HG02981 (cell line): Measurements from ENCODE around the gene BAG2.

Experiments
- ATAC-seq: cut with Tn5 transposase; IDR thresholded peaks from one replicate; pipeline ENCODE4 v1.9.1; 2021; ENCODE audit warnings: mild to moderate bottlenecking, moderate library complexity; ENCODE audit not compliant: unreplicated experiment

The BAG2 gene

DNA sequence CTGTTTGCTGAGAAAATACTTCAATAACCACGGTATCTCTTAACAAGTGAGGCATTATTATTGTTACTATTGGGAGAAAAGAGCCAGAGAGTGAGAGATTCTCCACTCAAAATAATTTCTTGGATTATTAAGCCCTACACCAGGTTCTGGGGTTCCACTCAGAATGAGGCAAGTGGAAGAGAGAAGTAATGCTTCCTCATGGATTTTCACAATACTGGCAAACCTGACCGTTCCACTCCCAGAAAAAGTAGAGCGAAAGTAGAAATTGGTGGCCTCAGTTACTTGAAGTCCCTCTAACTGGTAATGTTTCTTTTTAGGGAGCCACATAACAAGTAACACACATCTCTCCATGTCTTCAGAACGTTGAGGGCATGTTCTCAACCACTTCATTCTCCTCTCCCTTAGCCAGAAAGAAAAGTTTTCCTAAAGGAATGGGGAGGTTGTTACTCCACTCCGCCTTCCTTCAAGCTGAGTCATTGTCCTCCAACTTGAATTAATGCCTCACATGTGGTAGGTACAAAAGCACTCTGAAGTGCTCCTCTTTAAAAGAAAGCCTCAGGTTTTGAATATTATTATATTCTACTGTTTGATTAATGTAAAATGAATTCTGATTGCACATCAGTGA, 1.9 kb downstream of the BAG2 start:
- ATAC-seq = no peak

DNA sequence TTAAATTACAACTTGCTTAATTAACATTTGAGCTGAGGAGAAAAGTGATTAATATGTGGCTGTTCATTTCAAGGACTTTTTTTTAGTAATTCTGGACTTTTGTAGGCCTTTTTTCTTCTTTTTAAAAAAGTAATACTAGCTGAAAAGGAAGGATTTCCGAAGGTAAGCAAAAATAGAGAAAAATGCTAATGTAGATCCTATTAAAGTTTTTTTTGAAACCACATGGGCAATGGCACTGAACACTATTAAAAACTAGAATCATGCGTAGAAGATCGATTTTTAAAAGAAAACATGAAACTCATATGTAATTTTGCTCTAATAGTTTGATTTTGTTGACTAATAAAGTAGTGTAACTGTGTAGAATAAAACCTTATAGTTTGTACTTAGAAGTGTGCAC, 2.4 kb downstream of the BAG2 start:
- no peak for ATAC-seq

DNA sequence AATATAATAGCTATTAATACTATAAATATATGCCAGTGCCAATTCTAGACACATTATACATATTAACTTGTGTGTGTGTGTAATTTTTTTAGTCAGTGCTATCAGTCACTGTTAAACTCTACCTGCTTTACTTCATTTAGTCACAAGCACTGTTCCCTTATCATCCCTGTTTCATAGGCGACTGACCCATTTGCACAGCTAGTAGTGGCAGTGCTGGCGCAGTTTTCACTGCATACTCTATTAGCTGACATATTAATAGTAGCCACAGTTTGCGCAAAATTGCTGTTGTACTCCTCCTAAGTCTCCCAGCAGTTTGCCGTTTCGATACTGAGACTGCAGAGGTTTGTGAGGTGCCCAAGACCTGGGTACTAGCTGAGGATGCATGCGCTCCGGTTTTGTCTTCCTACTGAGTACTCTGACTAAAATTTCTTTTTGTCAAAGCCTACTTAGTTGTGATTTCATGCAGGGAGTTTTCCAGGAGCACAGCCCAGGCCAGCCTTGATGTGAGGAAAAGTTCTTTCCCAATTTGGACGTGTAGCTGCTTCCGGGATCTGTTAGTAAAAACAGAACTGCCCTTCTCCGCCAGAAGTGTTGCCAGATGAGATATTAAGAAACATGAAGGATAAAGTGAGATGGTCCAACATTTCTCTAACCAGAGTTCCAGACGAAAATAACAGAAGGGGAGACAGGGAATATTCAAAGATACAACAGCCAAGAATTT, 5.6 kb downstream of the BAG2 start:
- no peak for ATAC-seq

DNA sequence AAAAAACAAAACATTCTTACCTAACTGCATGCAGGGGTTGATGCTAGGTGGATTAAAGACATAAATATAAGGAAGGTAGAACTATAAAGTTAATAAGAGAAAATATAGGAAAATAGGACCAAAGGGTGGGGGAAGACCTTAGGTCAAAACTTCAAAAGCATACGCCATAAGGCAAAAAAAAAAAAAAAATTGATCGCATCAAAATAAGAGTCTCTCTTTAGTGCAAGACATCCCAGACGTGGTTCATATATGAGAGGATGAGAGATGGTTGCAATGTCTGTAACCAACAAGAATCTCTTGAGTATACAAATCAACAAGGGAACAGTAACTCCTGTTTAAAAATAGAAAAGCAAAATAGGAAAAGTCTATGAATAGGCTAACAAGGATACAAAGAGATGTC, 8.5 kb downstream of the BAG2 start:
- no peak for ATAC-seq

DNA sequence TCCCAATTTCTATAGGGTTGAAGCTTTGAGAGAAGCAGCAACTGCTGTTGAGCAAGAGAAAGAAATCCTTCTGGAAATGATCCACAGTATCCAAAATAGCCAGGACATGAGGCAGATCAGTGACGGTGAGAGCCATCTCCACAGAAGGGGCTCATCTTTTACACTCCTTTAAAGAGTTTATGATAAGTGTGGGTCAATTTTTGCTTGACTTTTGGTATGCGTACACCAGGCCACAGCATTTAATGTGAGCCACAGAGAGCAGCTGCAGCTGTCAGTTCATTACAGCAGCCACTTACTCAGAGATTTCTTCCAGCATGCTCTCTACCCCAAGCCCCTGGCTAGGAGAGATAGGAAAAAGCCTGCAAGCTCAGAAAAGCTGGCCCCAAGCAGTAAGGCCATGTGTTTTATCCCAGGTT, 9.9 kb downstream of the BAG2 start:
- ATAC-seq = no peak

DNA sequence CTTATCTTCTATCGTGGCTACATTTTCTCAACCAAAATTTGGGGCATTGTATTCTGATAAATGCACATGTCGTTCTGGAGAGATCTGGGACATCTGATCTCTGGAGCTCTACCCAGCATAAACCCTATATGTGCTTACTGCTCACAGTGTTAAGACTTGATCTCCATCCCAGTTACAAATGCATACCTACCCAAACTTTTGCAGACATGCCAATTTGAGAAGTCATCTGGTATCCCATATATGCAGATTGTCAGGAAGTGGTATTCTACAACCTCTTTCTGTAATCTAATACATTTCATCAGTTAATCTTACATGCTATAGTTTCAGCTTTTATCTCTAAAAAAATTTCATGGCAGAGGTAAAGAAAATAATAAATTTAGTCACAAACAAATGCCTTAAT, 11.2 kb downstream of the BAG2 start:
- ATAC-seq = no peak

DNA sequence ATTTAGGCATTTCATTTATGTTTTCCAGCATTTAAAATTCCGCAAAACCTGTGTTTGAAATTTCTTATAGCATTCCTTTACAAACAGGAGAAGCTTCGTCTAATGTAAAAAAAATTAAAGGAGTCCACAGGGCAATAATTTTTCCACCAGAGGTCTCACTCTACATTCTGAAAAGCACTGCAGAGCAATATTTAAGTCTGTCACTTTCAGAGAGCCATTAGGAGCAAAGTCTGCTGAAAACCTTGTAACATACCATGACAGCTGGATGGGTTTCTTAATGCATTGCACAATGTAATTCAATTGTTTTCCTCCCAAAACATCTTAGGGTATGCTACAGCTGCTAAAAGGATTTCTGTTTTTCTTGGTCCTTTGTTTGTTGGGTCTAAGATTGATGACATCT, 18.0 kb downstream of the BAG2 start:
- ATAC-seq = no peak

DNA sequence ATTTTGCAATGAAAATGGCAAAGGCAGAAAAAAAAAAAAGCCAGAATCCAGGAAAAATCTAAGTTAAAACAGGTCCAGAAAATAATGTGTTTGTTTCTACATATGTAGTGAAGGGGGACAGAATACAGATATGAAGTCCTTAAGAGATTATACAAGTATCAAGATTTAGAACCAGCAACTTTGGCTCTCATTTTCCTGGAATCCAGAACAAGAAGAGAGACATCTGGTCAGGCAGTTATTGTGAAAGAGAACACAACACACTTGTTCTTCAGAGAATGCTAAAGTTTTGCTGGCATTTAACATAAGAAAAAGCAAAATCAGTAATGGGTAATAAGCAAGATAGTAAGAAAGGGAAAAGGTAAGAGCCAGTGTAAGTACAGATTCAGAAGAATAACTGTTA, 21.1 kb downstream of the BAG2 start:
- no peak for ATAC-seq

DNA sequence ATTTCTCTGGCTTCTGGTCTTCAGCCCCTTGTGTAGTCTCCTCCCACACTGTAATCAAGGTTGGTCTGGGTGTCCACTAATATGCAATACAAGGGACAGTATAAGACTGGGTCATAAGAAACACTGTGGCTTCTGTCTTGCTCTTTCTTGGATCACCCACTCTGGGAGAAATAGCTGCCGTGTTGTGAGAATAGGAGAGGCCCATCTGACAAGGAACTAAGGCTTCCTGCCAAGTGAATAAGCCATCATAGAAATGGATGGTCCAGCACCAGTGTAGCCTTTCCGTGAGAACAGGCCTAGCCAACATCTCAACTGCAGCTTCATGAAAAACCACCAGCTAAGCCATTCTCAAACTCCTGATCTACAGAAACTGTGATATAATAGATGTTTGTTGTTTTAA, 23.3 kb downstream of the BAG2 start:
- ATAC-seq = no peak

DNA sequence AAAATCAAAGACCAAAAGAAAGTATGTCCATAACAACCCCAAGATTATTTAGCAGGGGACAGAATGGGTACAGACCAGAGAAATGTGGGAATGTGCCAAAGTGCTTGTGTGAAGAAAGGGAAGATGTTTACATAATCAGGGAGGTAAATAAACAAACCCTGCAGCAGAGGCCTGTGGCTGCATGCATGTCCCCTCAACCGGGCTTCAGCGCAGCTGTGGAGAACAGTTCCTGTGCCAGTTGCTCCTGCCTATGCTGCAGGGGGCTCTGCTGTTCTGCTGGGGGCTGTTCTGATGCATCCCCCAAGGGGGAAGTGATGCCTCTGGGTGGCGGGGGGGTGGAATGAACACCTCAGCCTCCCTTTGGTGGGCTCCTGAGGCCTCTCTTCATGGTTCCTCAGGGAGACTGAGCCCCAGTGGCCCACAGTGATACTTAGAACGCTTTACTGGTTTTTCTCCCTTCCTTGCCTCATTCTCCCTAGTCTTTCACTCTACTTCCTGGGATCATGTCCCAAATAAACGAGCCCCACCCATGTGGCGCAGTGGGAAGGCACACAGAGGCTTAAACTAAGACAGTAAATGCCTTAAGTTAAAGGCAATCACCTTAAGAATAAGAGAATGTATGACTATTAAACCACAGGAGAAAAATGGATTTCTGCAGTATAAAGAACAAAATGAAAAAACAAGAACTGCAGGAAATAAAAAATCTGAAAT, 27.0 kb downstream of the BAG2 start:
- no peak for ATAC-seq

DNA sequence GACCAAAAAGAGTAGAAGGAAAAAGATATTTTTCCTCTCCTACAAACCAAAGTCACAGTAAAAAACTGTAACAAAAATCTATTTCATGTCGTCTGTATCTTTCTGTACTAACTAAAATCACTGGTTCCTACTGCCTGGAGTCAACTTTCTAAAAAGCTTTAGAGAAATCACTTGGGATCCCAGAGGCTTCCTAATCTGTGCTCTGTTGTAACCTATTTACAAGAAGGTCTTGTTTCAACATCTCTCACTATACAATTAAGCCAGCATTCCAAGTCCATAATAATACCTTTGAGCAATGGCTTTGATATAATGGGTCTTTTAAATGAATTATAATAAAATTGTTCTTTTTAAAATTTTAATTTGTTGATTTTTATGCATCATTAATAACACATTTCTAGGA, 29.6 kb downstream of the BAG2 start:
- ATAC-seq = no peak

DNA sequence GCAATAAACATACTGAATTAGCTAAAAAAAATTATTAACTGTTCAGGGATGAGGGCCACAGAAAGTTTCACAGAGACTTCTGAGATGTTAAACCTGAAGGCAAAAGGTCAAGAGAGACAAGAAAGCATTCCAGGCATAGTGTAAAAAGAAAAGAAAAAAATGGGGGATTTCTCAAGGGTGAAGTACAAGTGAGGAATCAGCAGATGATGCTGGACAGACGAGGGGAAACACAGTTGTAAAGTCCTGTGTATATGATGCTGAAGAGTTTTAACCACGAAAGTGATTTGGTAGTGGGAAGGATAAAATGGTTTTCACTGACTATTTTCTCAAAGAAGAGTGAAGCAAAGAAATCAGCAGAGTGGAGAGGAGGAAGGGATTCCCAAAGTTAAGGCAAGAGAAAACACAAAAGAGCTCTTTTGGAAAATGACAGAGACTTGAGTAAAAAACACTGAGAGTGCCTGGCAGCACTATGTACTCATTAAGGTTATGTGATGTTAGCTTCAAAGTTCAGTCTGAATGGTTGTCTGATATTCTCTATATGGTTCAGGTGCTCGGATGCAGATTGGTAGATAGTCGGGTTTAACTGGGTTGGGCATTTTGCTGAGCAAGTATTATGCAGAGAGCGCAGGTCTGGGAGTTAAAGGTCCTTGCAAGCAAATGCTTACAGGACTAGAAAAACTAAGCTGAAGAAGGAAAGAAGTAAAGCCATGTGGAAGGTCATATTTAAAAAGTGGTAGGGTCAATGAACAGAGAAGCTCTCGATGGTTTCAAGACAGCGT, 33.6 kb downstream of the BAG2 start:
- no peak for ATAC-seq

DNA sequence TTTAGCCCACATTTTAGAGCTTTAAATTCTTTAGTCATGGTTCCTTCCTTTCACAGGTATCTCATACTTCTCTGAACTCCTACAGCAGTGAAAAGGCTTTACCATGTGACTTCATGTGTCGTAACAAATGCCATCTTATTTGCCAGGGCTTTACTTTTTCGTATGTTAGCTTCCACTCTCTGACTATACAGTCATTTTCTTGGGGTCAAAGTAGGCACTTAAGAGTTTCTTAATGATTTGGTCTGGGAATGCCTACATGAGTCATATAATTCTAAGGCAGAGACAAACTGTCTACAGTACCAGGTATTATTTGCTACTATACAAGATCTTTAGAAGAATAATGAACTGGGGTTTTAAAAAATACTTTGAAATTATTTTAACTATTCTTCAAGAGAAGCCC, 35.0 kb downstream of the BAG2 start:
- no peak for ATAC-seq

DNA sequence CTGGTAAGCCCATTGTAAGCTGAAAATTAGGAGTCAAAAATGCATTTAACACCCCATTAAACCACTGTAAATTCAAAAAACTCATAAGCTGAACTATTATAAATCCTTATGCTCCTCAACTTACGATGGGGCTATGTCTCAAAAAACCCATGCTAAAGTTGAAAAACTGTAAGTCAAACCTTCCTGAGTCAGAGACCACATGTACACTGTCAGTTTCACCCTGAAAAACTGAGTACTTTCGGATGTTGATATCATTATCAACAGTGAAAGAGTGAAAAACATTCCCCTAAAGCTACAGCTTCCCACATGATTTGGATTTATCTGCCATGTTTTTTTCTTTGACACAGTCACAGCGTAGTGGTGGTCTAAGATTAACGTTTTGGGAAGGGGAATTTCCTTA, 35.7 kb downstream of the BAG2 start:
- ATAC-seq = no peak

DNA sequence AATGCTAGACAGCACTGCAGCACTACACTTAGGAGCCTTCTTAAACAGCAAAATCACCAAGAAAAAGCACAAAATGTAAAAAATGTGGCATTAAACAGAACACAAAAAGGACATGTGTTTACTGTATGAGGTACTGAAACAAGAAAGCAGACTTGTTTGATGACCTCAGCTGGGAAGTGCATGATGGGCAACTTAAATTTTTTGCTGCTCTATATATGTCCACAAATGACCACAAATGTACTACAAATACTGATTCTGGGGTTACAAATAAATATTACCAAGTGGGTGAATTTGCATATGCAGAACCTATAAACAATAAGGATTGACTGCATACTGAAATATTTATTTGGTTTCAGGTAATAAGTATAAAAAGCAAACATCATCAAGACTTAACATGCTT, 36.9 kb downstream of the BAG2 start:
- ATAC-seq = no peak

DNA sequence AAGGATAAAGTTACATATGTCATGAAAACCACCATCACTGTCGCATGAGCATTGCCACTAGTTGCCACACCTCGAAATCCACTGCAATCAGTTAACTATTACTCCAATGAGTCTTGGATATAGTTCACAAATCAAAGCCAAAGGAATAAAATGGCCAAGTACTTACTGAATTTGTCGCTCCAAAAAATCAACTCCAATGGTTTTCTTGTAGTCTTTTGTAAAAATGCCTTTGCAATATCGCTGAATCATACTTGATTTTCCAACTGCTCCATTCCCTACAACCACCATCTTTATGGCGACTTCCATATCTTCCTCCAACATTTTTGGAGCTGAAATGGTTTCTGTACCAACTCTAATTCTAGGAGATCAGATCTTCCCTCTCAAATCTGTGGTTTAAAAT, 37.9 kb downstream of the BAG2 start:
- ATAC-seq = no peak

DNA sequence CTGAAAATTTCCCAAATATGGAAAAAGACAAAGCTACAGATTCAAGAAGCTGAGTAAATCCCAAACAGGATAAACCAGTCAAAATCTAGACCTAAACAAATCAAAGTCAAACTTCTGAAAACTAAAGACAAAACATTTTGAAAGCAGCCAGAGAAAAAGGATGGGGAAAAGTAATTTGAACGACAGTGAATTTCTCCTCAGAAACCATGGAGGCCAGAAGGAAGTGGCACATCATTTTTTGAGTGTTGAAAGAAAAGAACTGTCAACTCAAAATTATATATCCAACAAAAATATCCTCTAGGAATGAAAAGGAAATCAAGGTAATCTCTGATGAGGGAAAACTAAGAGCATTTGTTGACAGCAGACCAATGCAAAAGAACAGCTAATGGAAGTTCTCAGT, 43.1 kb downstream of the BAG2 start:
- ATAC-seq = no peak

DNA sequence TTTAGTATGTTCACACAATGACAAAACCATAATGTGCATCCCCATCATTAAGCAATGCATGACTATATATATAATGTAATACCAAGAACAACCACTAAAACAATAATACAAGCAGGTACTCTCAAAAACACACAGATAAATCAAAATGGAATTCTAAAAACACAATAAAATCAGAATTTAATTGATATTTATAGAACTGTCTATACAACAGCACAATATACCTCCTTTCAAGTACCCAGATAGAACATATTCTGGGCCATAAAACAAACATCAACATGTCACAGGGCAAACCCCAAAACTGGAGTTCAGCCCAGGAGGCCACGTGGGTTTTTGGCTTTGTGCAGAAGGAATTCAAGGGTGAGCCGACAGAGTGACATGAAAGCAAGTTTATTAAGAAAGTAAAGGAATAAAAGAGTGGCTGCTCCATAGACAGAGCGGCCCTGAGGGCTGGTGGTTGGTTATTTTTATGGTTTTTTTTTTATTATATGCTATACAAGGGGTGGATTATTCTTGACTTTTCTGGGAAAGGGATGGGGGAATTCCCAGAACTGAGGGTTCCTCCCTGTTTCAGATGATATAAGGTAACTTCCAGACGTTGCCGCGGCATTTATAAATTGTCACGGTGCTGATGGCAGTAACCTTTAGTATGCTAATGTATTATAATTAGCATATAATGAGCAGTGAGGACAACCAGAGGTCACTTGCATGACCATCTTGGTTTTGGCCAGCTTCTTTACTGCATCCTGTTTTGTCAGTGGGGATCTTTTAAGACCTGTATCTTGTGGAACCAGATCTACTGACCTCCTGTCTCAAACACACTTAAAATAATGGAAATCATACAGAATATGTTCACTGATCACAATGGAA, 44.3 kb downstream of the BAG2 start:
- ATAC-seq = no peak

DNA sequence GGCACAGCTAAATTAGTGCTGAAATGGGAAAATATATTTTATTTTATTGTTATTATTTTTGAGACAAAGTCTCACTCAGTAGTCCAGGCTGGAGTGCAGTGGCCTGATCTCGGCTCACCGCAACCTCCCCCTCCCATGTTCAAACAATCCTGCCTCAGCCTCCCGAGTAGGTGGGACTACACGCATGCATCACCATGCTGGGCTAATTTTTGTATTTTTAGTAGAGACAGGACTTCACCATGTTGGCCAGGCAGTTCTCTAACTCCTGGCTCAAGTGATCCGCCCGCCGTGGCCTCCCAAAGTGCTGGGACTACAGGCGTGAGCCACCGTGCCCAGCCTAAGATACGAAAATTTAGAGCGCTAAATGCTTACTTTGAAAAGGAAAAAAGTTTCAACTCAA, 45.1 kb downstream of the BAG2 start:
- ATAC-seq = no peak

DNA sequence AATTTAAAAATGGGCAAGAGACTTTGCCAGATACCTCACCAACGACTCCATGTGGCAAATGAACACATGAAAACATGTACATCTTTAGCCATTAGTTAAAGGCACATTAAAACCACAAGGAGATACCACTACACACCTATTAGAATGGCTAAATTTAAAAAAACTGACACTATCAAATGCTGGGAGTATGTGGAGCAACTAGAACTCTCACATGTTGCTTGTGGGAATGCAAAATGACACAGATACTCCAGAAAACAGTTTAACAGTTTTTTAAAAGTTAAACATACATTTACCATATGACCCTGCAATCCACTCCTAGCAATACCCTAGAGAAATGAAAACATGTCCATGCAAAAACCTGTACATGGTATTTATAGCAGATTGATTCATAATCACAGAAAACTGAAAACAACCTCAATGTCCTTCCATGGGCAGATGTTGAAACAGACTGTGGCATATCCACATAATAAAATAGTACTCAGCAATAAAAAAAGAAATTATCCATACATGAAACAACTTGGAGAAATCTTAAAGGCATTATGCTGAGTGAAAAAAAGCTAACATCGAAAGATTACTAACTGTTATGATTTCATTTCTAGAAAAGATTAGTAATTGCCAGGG, 48.1 kb downstream of the BAG2 start:
- no peak for ATAC-seq
